OCI-LY7 (cell line): Measurements from ENCODE around the gene FBN2.

Experiments
- EZH2phosphoT487 ChIP-seq: fragments of 200-600 bp; sonication (generic); IDR thresholded peaks from 2 replicates; pipeline ENCODE4 v1.6.1; 2018; ENCODE audit warnings: low read depth, borderline replicate concordance, mild to moderate bottlenecking, mixed run types, antibody characterized with exemption, low read length, moderate library complexity, mixed read lengths
- TF ChIP-seq, protein P1 (sequence below): fragments of 200-600 bp; sonication (generic); conservative IDR thresholded peaks from 2 replicates; pipeline ENCODE4 v1.5.1; 2014; ENCODE audit warnings: mild to moderate bottlenecking, antibody characterized with exemption, low read length, moderate library complexity, mixed read lengths

DNA sequence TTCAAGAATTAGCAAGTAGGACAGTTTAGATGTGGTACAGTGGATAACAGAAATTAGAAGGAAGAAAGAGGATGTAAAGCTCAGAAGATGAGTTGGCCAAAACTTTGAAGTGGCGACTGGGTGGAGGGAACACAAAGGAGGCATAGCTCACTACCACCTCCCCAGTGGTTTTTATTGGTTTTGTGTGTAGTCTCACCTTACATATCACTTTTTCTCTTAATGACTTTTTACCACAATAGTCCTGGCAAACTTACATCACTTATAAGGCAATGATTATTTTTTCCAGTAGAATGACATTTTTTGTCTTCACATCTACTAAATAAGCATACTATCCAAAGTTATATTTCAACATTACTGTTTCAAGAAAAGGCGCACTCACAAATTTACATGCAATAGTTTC lies 49.2 kb upstream of the FBN2 start:
- TF ChIP-seq, protein P1, sequence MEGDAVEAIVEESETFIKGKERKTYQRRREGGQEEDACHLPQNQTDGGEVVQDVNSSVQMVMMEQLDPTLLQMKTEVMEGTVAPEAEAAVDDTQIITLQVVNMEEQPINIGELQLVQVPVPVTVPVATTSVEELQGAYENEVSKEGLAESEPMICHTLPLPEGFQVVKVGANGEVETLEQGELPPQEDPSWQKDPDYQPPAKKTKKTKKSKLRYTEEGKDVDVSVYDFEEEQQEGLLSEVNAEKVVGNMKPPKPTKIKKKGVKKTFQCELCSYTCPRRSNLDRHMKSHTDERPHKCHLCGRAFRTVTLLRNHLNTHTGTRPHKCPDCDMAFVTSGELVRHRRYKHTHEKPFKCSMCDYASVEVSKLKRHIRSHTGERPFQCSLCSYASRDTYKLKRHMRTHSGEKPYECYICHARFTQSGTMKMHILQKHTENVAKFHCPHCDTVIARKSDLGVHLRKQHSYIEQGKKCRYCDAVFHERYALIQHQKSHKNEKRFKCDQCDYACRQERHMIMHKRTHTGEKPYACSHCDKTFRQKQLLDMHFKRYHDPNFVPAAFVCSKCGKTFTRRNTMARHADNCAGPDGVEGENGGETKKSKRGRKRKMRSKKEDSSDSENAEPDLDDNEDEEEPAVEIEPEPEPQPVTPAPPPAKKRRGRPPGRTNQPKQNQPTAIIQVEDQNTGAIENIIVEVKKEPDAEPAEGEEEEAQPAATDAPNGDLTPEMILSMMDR, result no peak
- no peak for TF ChIP-seq EZH2phosphoT487
